Vagina (tissue), 2 donors: ENCODE measurements around the gene FABP1.

Experiments used
- CTCF ChIP-seq, 3 experiments: fragments of 450-650 bp in 2 of 3; fragments of 200-600 bp in 1 of 3; sonication (generic) in 1 of 3; IDR thresholded peaks; one replicate each; pipeline ENCODE4 v1.5.1; 2017 to 2019; ENCODE audit warnings: antibody characterized with exemption in 3 of 3, mild to moderate bottlenecking in 2 of 3, moderate library complexity in 2 of 3
- POLR2A ChIP-seq, 2 donors: fragments of 450-650 bp; IDR thresholded peaks; one replicate each; pipeline ENCODE4 v1.6.1; 2017; ENCODE audit warnings: antibody characterized with exemption in 2 of 2, mild to moderate bottlenecking in 2 of 2, moderate library complexity in 2 of 2

- TF ChIP-seq CTCF (IDR thresholded peaks at IDR 0.05) (no peak), POLR2A (IDR thresholded peaks at IDR 0.05) (no peak)
Measured at GRCh38 chr2:88121678-88122077, 6.2 kb downstream of the FABP1 start.
